Measurements from ENCODE around the gene SLC9A8. TPM values are rescaled to one million over a fixed set of nuclear protein-coding genes. Genes with fewer than 3 reads are reported as not detected.

SLC9A8 gene
- polyA plus RNA-seq, 2 of the 4 experiments (the other 2 are of a cell fraction): 5.0 to 7.9 TPM

DNA sequence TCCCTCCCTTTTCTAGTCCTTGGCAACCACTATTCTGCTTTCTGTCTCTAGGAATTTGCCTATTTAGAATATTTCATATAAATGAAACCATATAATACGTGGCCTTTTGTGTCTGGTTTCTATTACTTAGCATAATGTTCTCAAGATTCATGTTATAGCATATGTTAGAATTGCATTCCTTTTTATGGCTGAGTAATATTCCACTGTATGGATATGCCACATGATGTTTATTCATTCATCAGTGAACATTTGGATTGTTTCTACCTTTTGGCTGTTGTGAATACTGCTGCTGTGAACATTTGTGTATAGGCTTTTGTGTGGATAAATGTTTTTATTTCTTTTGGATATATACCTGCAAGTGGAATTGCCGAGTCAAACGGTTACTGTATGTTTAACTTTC is 7.1 kb downstream of the SLC9A8 start:
- ChIA-PET CTCF (interaction anchor here (0.6 kb wide), 1 partner anchor 8 kb away, joined by 3 read pairs; no protein-coding TSS in a partner anchor), POLR2A (no interaction called here)
- peaks cover 24% of the 10 kb centered on the region for H3K4me1 ChIP-seq
- DNase-seq (ENCODE audit: low read depth in 1 of 2, low spot score in 1 of 2) (no peak), FAIRE-seq (no peak), ATAC-seq (no peak)
- TF ChIP-seq RARB (CRISPR knock-in tag; IDR thresholded peaks at IDR 0.05): no peak
- no peak for TF ChIP-seq PHF8 (IDR thresholded peaks at IDR 0.05; ENCODE audit: borderline replicate concordance, low read depth)
- no peak for TF ChIP-seq ESRRA (IDR thresholded peaks at IDR 0.05; ENCODE audit: borderline replicate concordance, low read length)
- TF ChIP-seq, protein P1, sequence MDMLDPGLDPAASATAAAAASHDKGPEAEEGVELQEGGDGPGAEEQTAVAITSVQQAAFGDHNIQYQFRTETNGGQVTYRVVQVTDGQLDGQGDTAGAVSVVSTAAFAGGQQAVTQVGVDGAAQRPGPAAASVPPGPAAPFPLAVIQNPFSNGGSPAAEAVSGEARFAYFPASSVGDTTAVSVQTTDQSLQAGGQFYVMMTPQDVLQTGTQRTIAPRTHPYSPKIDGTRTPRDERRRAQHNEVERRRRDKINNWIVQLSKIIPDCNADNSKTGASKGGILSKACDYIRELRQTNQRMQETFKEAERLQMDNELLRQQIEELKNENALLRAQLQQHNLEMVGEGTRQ (IDR thresholded peaks at IDR 0.05): no peak
- no peak for TF ChIP-seq HEYL (CRISPR knock-in tag; IDR thresholded peaks at IDR 0.05)
- no peak for TF ChIP-seq KDM5A (IDR thresholded peaks at IDR 0.05)
- TF ChIP-seq POLR2AphosphoS2 (conservative IDR thresholded peaks at IDR 0.05; ENCODE audit: low read length): no peak
- no peak for TF ChIP-seq RFX5 (IDR thresholded peaks at IDR 0.05)
- TF ChIP-seq RAD21 (conservative IDR thresholded peaks at IDR 0.05 in 1 of 2, IDR thresholded peaks at IDR 0.05 in 1 of 2): no peak
- TF ChIP-seq, protein P2, sequence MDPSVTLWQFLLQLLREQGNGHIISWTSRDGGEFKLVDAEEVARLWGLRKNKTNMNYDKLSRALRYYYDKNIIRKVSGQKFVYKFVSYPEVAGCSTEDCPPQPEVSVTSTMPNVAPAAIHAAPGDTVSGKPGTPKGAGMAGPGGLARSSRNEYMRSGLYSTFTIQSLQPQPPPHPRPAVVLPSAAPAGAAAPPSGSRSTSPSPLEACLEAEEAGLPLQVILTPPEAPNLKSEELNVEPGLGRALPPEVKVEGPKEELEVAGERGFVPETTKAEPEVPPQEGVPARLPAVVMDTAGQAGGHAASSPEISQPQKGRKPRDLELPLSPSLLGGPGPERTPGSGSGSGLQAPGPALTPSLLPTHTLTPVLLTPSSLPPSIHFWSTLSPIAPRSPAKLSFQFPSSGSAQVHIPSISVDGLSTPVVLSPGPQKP (IDR thresholded peaks at IDR 0.05; ENCODE audit: low read depth, low read length): no peak
- no peak for TF ChIP-seq ZC3H11A (IDR thresholded peaks at IDR 0.05)
- 0 out of 2 replicates have a peak, but pooled peaks have one; percentile 48 for TF ChIP-seq KDM1A (IDR thresholded peaks at IDR 0.05; ENCODE audit: low read depth)
- TF ChIP-seq HDAC2 (IDR thresholded peaks at IDR 0.05): 0 out of 2 replicates have a peak, but pooled peaks have one; percentile 64
- TF ChIP-seq TFCP2L1 (CRISPR knock-in tag; IDR thresholded peaks at IDR 0.05): no peak
- WGBS (ENCODE audit: missing lambda C conversion rate): 95% methylated on average over 3 of the region's 3 CpGs
- peaks cover 5% of the 10 kb centered on the region; the same call in 1 of the 3 replicates for H3K9me3 ChIP-seq
- H3K27ac ChIP-seq: no peak overlapping the region
- no peak overlapping the region for H3K4me3 ChIP-seq
- no peak overlapping the region for H3K4me2 ChIP-seq

DNA sequence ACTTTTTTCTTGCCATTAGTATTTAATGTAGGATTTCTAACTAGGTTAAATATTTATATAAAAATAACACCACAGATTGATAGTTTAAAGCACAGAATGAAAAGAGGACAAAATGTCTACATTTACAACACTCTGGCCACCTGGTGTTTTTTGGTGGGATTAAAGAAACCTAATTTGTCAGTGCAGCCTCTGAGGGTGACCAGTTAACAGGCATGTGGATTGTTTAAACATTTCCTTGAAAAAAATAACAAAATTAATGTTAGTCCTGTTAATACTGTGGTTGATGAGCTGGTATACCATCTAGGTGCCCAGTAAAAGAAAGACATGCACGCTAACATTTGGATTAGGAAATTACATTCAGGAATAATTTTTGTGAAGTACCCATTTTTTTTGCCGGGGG is 8.8 kb downstream of the SLC9A8 start:
- ChIA-PET CTCF (interaction anchor here (0.6 to 6.4 kb wide), 9 partner anchors 9 to 213 kb away, joined by 3 to 34 read pairs (median 4); partner anchors contain the start of gene SLC9A8), POLR2A (interaction anchor here (1.1 kb wide), 1 partner anchor 8 kb away, joined by 3 read pairs; no protein-coding TSS in a partner anchor)
- 95% methylated on average over 2 of the region's 2 CpGs for WGBS (ENCODE audit: missing lambda C conversion rate)
- Histone ChIP-seq H3K9me3 (peaks cover 5% of the 10 kb centered on the region; the same call in 1 of the 3 replicates), H3K4me3 (no peak overlapping the region), H3K27ac (0 out of 6 replicates have a peak overlapping the region, but pooled peaks of 1 of the 2 experiments have one; percentile 32), H3K4me1 (peaks cover 35% of the 10 kb centered on the region), H3K4me2 (peak overlapping the region; percentile 24; the same call in 1 of the 3 replicates)
- FAIRE-seq: no peak
- DNase-seq (ENCODE audit: low read depth in 1 of 2, low spot score in 1 of 2): no peak
- no peak for TF ChIP-seq FOSL2 (IDR thresholded peaks at IDR 0.05)
- no peak for TF ChIP-seq FOSL2 (CRISPR knock-in tag; IDR thresholded peaks at IDR 0.05)
- no peak for TF ChIP-seq RARB (CRISPR knock-in tag; IDR thresholded peaks at IDR 0.05)
- TF ChIP-seq ZC3H11A (IDR thresholded peaks at IDR 0.05): no peak
- TF ChIP-seq FOSB (CRISPR knock-in tag; IDR thresholded peaks at IDR 0.05): no peak
- no peak for ATAC-seq

DNA sequence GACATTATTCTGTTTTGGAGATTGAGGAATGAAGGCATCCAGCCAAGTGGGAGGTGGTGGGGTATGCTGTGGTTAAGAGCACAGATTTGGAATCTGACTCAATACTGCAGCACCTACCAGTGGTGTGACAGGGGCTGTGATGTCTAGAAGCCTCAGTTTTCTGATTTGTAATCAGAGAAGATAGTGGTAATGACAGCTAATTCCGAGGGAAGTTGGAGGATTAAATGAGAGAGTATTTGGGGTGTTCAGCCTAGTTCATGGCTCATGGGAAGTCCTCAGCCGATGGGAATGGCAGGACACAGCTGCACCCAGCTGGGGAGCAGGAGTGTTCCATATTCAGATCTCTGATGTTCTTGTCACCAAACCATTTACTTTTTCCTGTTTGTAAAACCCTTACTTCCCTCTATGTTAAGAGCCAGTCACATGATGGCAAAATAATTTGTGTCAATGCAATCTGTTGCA is 9.3 kb downstream of the SLC9A8 start:
- Histone ChIP-seq H3K4me3 (no peak overlapping the region), H3K27ac (peak overlapping the region in 1 of 2 experiments; percentile 32; a peak in 1 of 6 replicates), H3K9me3 (peaks cover 5% of the 10 kb centered on the region; the same call in 1 of the 3 replicates), H3K4me2 (no peak overlapping the region), H3K4me1 (peaks cover 35% of the 10 kb centered on the region)
- ATAC-seq (peak in 1 of 2 experiments; percentile 43; a peak in 1 of 6 replicates), FAIRE-seq (no peak), DNase-seq (ENCODE audit: low read depth in 1 of 2, low spot score in 1 of 2) (no peak)
- 91% methylated on average over 2 of the region's 2 CpGs for WGBS (ENCODE audit: missing lambda C conversion rate)
- TF ChIP-seq TP53 (CRISPR knock-in tag; IDR thresholded peaks at IDR 0.05) (no peak), RAD21 (conservative IDR thresholded peaks at IDR 0.05 in 1 of 2, IDR thresholded peaks at IDR 0.05 in 1 of 2) (peak in 1 of 2 experiments; percentile 35; a peak in 3 of 5 replicates)
- ChIA-PET POLR2A (interaction anchor here (1.1 kb wide), 1 partner anchor 9 kb away, joined by 3 read pairs; no protein-coding TSS in a partner anchor), CTCF (interaction anchor here (0.6 to 6.4 kb wide), 9 partner anchors 9 to 211 kb away, joined by 3 to 34 read pairs (median 4); partner anchors contain the start of gene SLC9A8)
